Adrenal gland (tissue), 5 donors: ENCODE measurements around the gene PPARGC1A.

Experiments
- POLR2A ChIP-seq, 2 donors: fragments of 450-650 bp; IDR thresholded peaks; one replicate each; pipeline ENCODE4 v1.6.1; 2017; ENCODE audit warnings: antibody characterized with exemption in 2 of 2, mild to moderate bottlenecking in 2 of 2, moderate library complexity in 1 of 2
- TF ChIP-seq, protein P1 (sequence below), 6 experiments: fragments of 450-650 bp in 4 of 6; fragments of 200-600 bp in 2 of 6; sonication (generic) in 1 of 6; IDR thresholded peaks; 1 replicate in 5 of 6; 2 replicates in 1 of 6; pipeline versions ENCODE4 v1.5.1 to v1.8.0; 2016 to 2021; ENCODE audit warnings: antibody characterized with exemption in 6 of 6, mild to moderate bottlenecking in 2 of 6, moderate library complexity in 1 of 6
- donor health status: DM: no; HTN: no; CAD: no.

- TF ChIP-seq, protein P1, sequence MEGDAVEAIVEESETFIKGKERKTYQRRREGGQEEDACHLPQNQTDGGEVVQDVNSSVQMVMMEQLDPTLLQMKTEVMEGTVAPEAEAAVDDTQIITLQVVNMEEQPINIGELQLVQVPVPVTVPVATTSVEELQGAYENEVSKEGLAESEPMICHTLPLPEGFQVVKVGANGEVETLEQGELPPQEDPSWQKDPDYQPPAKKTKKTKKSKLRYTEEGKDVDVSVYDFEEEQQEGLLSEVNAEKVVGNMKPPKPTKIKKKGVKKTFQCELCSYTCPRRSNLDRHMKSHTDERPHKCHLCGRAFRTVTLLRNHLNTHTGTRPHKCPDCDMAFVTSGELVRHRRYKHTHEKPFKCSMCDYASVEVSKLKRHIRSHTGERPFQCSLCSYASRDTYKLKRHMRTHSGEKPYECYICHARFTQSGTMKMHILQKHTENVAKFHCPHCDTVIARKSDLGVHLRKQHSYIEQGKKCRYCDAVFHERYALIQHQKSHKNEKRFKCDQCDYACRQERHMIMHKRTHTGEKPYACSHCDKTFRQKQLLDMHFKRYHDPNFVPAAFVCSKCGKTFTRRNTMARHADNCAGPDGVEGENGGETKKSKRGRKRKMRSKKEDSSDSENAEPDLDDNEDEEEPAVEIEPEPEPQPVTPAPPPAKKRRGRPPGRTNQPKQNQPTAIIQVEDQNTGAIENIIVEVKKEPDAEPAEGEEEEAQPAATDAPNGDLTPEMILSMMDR (IDR thresholded peaks at IDR 0.05), result no peak
- TF ChIP-seq POLR2A (IDR thresholded peaks at IDR 0.05), result no peak
These were observed 114.2 kb downstream of the PPARGC1A start for GRCh38 chr4:23775694-23776093.
